Coronary artery (tissue), 2 donors: ENCODE results near the gene PSME2.

ENCODE experiments used
- DNase-seq: peaks from one replicate; pipeline ENCODE4 v3.0.0-alpha.2; 2017; ENCODE audit warnings: low spot score
- H3K27ac ChIP-seq, 2 donors: fragments of 200-600 bp; sonication (generic); one replicate each; pipeline ENCODE4 v1.5.1; 2016 to 2019
- H3K4me3 ChIP-seq: fragments of 200-600 bp; sonication (generic); 2 replicates; pipeline ENCODE4 v1.5.1; 2016; ENCODE audit warnings: mild to moderate bottlenecking, moderate library complexity
- CTCF ChIP-seq: fragments of 200-600 bp; sonication (generic); IDR thresholded peaks from one replicate; pipeline ENCODE4 v1.5.1; 2019; ENCODE audit warnings: antibody characterized with exemption

The PSME2 gene

GRCh38 chr14:24103451-24103850 is 43.0 kb downstream of the PSME2 start:
- Histone ChIP-seq H3K4me3 (no peak overlapping the region), H3K27ac (no peak overlapping the region)
- no peak for DNase-seq
- TF ChIP-seq CTCF = no peak

- H3K4me3 ChIP-seq = no peak overlapping the region
- TF ChIP-seq CTCF = no peak
- DNase-seq = no peak
- no peak overlapping the region for H3K27ac ChIP-seq
Measured at GRCh38 chr14:24102357-24103048, 43.9 kb downstream of the PSME2 start.

- Histone ChIP-seq H3K27ac (no peak overlapping the region), H3K4me3 (no peak overlapping the region)
- no peak for DNase-seq
- no peak for TF ChIP-seq CTCF
Measured at GRCh38 chr14:24100982-24101494, 45.4 kb downstream of the PSME2 start.

- TF ChIP-seq CTCF = no peak
- DNase-seq = no peak
- Histone ChIP-seq H3K27ac (no peak overlapping the region), H3K4me3 (no peak overlapping the region)
Measured at GRCh38 chr14:24100197-24100981, 46.0 kb downstream of the PSME2 start.

GRCh38 chr14:24098927-24099813 is 47.2 kb downstream of the PSME2 start:
- H3K27ac ChIP-seq = no peak overlapping the region
- no peak overlapping the region for H3K4me3 ChIP-seq
- DNase-seq = no peak
- TF ChIP-seq CTCF = no peak

GRCh38 chr14:24098229-24098926 is 48.0 kb downstream of the PSME2 start:
- no peak for TF ChIP-seq CTCF
- no peak for DNase-seq
- Histone ChIP-seq H3K27ac (no peak overlapping the region), H3K4me3 (no peak overlapping the region)
